HepG2 (cell line): ENCODE data around the gene CS. TPM values are rescaled to one million over a fixed set of nuclear protein-coding genes. Genes with fewer than 3 reads are reported as not detected.

Experiments
- ATAC-seq: fragments of 200-7000 bp; cut with Tn5 transposase; 3 replicates; pipeline ENCODE4 v1.9.1; 2020; ENCODE audit warnings: mild to moderate bottlenecking, moderate library complexity
- BruUV-seq: library from RNA; stranded (reverse); fragments of 400-500 nt; replicated peaks from 2 replicates; lab custom pipeline; 2021; lab: Mats Ljungman, UMichigan
- CTCF ChIA-PET: fragments of 300-600 bp; formaldehyde crosslinking; extraction: SDS; loops from one replicate; lab custom pipeline; 2021; ENCODE audit warnings: low total read pairs, inconsistent platforms, low intra/inter-chr PET ratio; lab: Yijun Ruan, JAX
- POLR2A ChIA-PET: fragments of 350-600 bp; sonication (Branson Sonifier 250); formaldehyde crosslinking; loops from one replicate; lab custom pipeline; 2020; ENCODE audit warnings: antibody characterized with exemption, inconsistent platforms; lab: Yijun Ruan, JAX
- DNase-seq: peaks from one replicate; pipeline ENCODE4 v3.0.0-alpha.2; 2015; ENCODE audit warnings: low spot score
- FAIRE-seq: peaks from 3 replicates; lab custom pipeline; 2011; peaks lifted over from hg19 to GRCh38; lab: Jason Lieb, UNC
- H2AFZ ChIP-seq: one replicate; pipeline ENCODE4 v1.6.1; 2011; ENCODE audit warnings: low read length, inconsistent platforms
- H3K27ac ChIP-seq: fragments of 300-600 bp; 3 replicates; pipeline ENCODE4 v1.8.0; 2011; ENCODE audit warnings: mixed run types, mild to moderate bottlenecking, mixed read lengths, low read length, inconsistent platforms; ENCODE audit not compliant: insufficient read depth; ENCODE audit errors: extremely low read length
- H3K27me3 ChIP-seq, 2 experiments: fragments of 200-600 bp in 1 of 2; 2 replicates in 1 of 2; 3 replicates in 1 of 2; pipeline versions ENCODE4 v1.6.0 to v1.8.0; 2011; ENCODE audit warnings: low read length in 2 of 2, mild to moderate bottlenecking in 2 of 2, moderate library complexity in 2 of 2, inconsistent platforms in 1 of 2; ENCODE audit not compliant: insufficient read depth in 2 of 2, control insufficient read depth in 1 of 2
- H3K36me3 ChIP-seq, 2 experiments: fragments of 200-600 bp in 1 of 2; replicated peaks in 1 of 2; 2 replicates in 1 of 2; 3 replicates in 1 of 2; pipeline versions ENCODE4 v1.5.1 to v1.8.0; 2011; ENCODE audit warnings: low read length in 2 of 2, inconsistent platforms in 1 of 2; ENCODE audit not compliant: insufficient read depth in 2 of 2, control insufficient read depth in 1 of 2
- H3K4me1 ChIP-seq: 2 replicates; pipeline ENCODE4 v1.5.1; 2012; ENCODE audit warnings: low read length, inconsistent platforms; ENCODE audit not compliant: insufficient read depth
- H3K4me2 ChIP-seq: 2 replicates; pipeline ENCODE4 v1.6.0; 2011; ENCODE audit warnings: low read depth, low read length, inconsistent platforms
- H3K4me3 ChIP-seq, 3 experiments: fragments of 200-600 bp in 1 of 3; sonication (generic), shearing (Covaris generic) in 1 of 3; replicated peaks in 1 of 3; 2 replicates each; pipeline ENCODE4 v1.5.1; 2011 to 2016; ENCODE audit warnings: low read length in 3 of 3, inconsistent platforms in 2 of 3, low read depth in 2 of 3, mild to moderate bottlenecking in 2 of 3, control low read depth in 1 of 3, mixed read lengths in 1 of 3; ENCODE audit not compliant: insufficient read depth in 1 of 3
- H3K79me2 ChIP-seq: one replicate; pipeline ENCODE4 v1.6.1; 2011; ENCODE audit warnings: low read length, inconsistent platforms; ENCODE audit not compliant: insufficient read depth
- H3K9ac ChIP-seq: 2 replicates; pipeline ENCODE4 v1.6.0; 2011; ENCODE audit warnings: mild to moderate bottlenecking, low read depth, low read length, inconsistent platforms; ENCODE audit not compliant: insufficient read depth
- H3K9me3 ChIP-seq: 2 replicates; pipeline ENCODE4 v1.5.1; 2012; ENCODE audit warnings: mild to moderate bottlenecking, low read length
- H4K20me1 ChIP-seq: 2 replicates; pipeline ENCODE4 v1.6.0; 2011; ENCODE audit warnings: inconsistent platforms, mild to moderate bottlenecking, low read length, moderate library complexity; ENCODE audit not compliant: insufficient read depth
- AGO2 ChIP-seq: fragments of 200-400 bp; formaldehyde crosslinking; optimal IDR thresholded peaks from 2 replicates; pipeline ENCODE3; 2017; ENCODE audit warnings: mild to moderate bottlenecking, low read depth, low read length, moderate library complexity
- ATF1 ChIP-seq: IDR thresholded peaks from 2 replicates; pipeline ENCODE4 v1.6.1; 2016; ENCODE audit warnings: mild to moderate bottlenecking, control low read depth
- FOXC1 ChIP-seq: sonication (generic); formaldehyde crosslinking; IDR thresholded peaks from 2 replicates; pipeline ENCODE4 v1.8.0; 2022; ENCODE audit warnings: mild to moderate bottlenecking, missing genetic modification reagents, borderline replicate concordance
- FUBP1 ChIP-seq: sonication (generic); formaldehyde crosslinking; IDR thresholded peaks from 2 replicates; pipeline ENCODE4 v1.5.1; 2020; ENCODE audit warnings: missing genetic modification reagents, mild to moderate bottlenecking, borderline replicate concordance
- LCORL ChIP-seq, 2 experiments: fragments of 450-650 bp in 1 of 2; sonication (generic) in 1 of 2; formaldehyde crosslinking in 1 of 2; IDR thresholded peaks; 2 replicates each; pipeline versions ENCODE4 v1.5.0 to v1.6.1; 2017 to 2020; ENCODE audit warnings: antibody characterized with exemption in 1 of 2, missing genetic modification reagents in 1 of 2
- MXD4 ChIP-seq: IDR thresholded peaks from 2 replicates; pipeline ENCODE4 v1.6.1; 2016; ENCODE audit warnings: mild to moderate bottlenecking, missing biosample characterization, missing genetic modification reagents
- RAD51 ChIP-seq: fragments of 450-650 bp; IDR thresholded peaks from 2 replicates; pipeline ENCODE4 v1.6.1; 2016; ENCODE audit warnings: borderline replicate concordance
- REST ChIP-seq, 2 experiments: IDR thresholded peaks; 2 replicates each; pipeline ENCODE4 v1.6.1; 2011 to 2012; ENCODE audit warnings: low read length in 2 of 2, borderline replicate concordance in 1 of 2, low read depth in 1 of 2, mild to moderate bottlenecking in 1 of 2, moderate library complexity in 1 of 2
- RFXANK ChIP-seq: IDR thresholded peaks from 2 replicates; pipeline ENCODE4 v1.6.1; 2016
- SIN3A ChIP-seq: IDR thresholded peaks from 2 replicates; pipeline ENCODE4 v1.6.1; 2011; ENCODE audit warnings: low read depth, mild to moderate bottlenecking, control low read depth, low read length, borderline replicate concordance
- TCF7 ChIP-seq: sonication (generic); IDR thresholded peaks from 2 replicates; pipeline ENCODE4 v1.6.1; 2016; ENCODE audit warnings: antibody characterized with exemption, low read depth
- TRIM24 ChIP-seq: sonication (generic); formaldehyde crosslinking; IDR thresholded peaks from 2 replicates; pipeline ENCODE4 v1.8.0; 2022; ENCODE audit warnings: mild to moderate bottlenecking, missing genetic modification reagents
- ZBTB3 ChIP-seq: sonication (generic); formaldehyde crosslinking; IDR thresholded peaks from 2 replicates; pipeline ENCODE4 v1.4.0; 2020; ENCODE audit warnings: low read depth, mild to moderate bottlenecking, moderate library complexity, missing genetic modification reagents, borderline replicate concordance
- ZFP90 ChIP-seq: sonication (generic); formaldehyde crosslinking; IDR thresholded peaks from 2 replicates; pipeline ENCODE4 v1.8.0; 2022; ENCODE audit warnings: missing genetic modification reagents, mild to moderate bottlenecking, inconsistent platforms, borderline replicate concordance
- ZNF30 ChIP-seq: sonication (generic); formaldehyde crosslinking; IDR thresholded peaks from 2 replicates; pipeline ENCODE4 v1.5.0; 2020; ENCODE audit warnings: mild to moderate bottlenecking, missing genetic modification reagents
- ZNF343 ChIP-seq: sonication (generic); formaldehyde crosslinking; IDR thresholded peaks from 2 replicates; pipeline ENCODE4 v1.4.0; 2020; ENCODE audit warnings: mild to moderate bottlenecking, missing genetic modification reagents
- WGBS: methylation state at CpG from one replicate; pipeline ENCODE4 v1.1.6; 2017; ENCODE audit warnings: low lambda C conversion rate; 5-methylcytosine and 5-hydroxymethylcytosine counted together
- in situ Hi-C: cut with HindIII; loops from 2 replicates; pipeline ENCODE4 v1.10.0; 2017; ENCODE audit warnings: low pct_unique_long_range_greater_than_20kb; ENCODE audit not compliant: extremely low pct_ligation_motif_present
- intact Hi-C: fragments of 100-400 bp; cut with micrococcal nuclease; formaldehyde crosslinking; loops from one replicate; pipeline ENCODE4 v1.10.0; 2022; ENCODE audit not compliant: unreplicated experiment
- polyA plus RNA-seq, 8 experiments: library from polyadenylated mRNA; depleted of rRNA in 3 of 8; stranded (reverse) in 7 of 8; unstranded in 1 of 8; fragments of >200 nt; fragmentation: Illumina TruSeq in 4 of 8; extraction: Trizol in 4 of 8; gene quantifications; 2 replicates each; pipeline versions ENCODE4 v1.2.1 to v1.2.3, GENCODE V29; 2011 to 2016; ENCODE audit warnings: low read depth in 4 of 8, missing spikeins in 1 of 8, mixed read lengths in 1 of 8; ENCODE audit not compliant: insufficient read depth in 1 of 8
- total RNA-seq, 5 experiments: library from RNA; depleted of rRNA; stranded (reverse); fragments of >200 nt; fragmentation: Illumina TruSeq; extraction: Trizol; gene quantifications; 2 replicates each; pipeline ENCODE4 v1.2.3, GENCODE V29; 2016; ENCODE audit warnings: low read depth in 1 of 5

CS gene
- total and polyA plus RNA-seq, 2 of the 13 experiments (the other 11 are each of a cell fraction or from before 2014, with no cell fraction given) = 173 to 175 TPM

- no peaks in the 10 kb centered on the region; a peak in 1 of 5 replicates for H3K27me3 ChIP-seq
- CTCF ChIA-PET = interaction anchor here (1.1 to 2.6 kb wide), 3 partner anchors 10 to 95 kb away, joined by 3 to 12 read pairs (median 3); partner anchors contain the start of gene ANKRD52
- peak overlapping the region; percentile 90 for H3K9ac ChIP-seq
- 2% methylated on average over 4 of the region's 4 CpGs for WGBS
- FAIRE-seq = no peak
- peaks cover 12% of the 10 kb centered on the region for H3K79me2 ChIP-seq
- H4K20me1 ChIP-seq = no peaks in the 10 kb centered on the region
- no peak for DNase-seq
- no peaks in the 10 kb centered on the region; a peak in 2 of 5 replicates for H3K36me3 ChIP-seq
- no TSS peak for BruUV-seq
- in situ Hi-C loops (loop anchor here (5.0 kb wide), 1 partner anchor 35 kb away; the partner anchor contains the start of gene ANKRD52), intact Hi-C loops (loop anchor here (2.0 to 5.0 kb wide), 2 partner anchors 35 to 104 kb away; partner anchors contain the start of genes ANKRD52 and ZC3H10)
- POLR2A ChIA-PET = interaction anchor here (0.7 to 3.8 kb wide), 26 partner anchors 9 to 1232 kb away, joined by 3 to 96 read pairs (median 10); partner anchors contain the start of genes ANKRD52, CNPY2, COQ10A and CS
- ATAC-seq = no peak
- H3K4me1 ChIP-seq = peaks cover 37% of the 10 kb centered on the region
- peak overlapping the region; percentile 89 for H3K27ac ChIP-seq
- no peaks in the 10 kb centered on the region for H3K9me3 ChIP-seq
- H2AFZ ChIP-seq = no peak overlapping the region
- peak overlapping the region; percentile 95 for H3K4me2 ChIP-seq
- peak overlapping the region; percentile 91 to 94 (median 91) for H3K4me3 ChIP-seq
- TF ChIP-seq REST (IDR thresholded peaks at IDR 0.05; ENCODE audit: borderline replicate concordance in 1 of 2, low read depth in 1 of 2, low read length in 2 of 2) (no peak), SIN3A (0 out of 2 replicates have a peak, but pooled peaks have one; percentile 9), LCORL (IDR thresholded peaks at IDR 0.05) (no peak), LCORL (CRISPR knock-in tag; IDR thresholded peaks at IDR 0.05) (0 out of 2 replicates have a peak, but pooled peaks have one; percentile 5), RAD51 (no peak), MXD4 (CRISPR knock-in tag) (no peak), FOXC1 (CRISPR knock-in tag) (no peak), ZFP90 (CRISPR knock-in tag) (no peak), TRIM24 (no peak), RFXANK (CRISPR knock-in tag) (no peak), ZNF30 (CRISPR knock-in tag) (0 out of 2 replicates have a peak, but pooled peaks have one; percentile 2), ZNF343 (CRISPR knock-in tag) (peak; percentile 7; the same call in 1 of the 2 replicates), TCF7 (no peak), ZBTB3 (CRISPR knock-in tag) (0 out of 2 replicates have a peak, but pooled peaks have one; percentile 13), ATF1 (CRISPR knock-in tag) (no peak), FUBP1 (no peak), AGO2 (peak; percentile 3)
Measured at GRCh38 chr12:56222531-56222895, 77.6 kb downstream of the CS start.
